ENCODE data around the gene DGCR2.

GRCh38 chr22:19134874-19135273 lies 12.7 kb upstream of the DGCR2 start:
- TF ChIP-seq CTCF (IDR thresholded peaks at IDR 0.05; ENCODE audit: control extremely low read depth in 1 of 3, insufficient read depth in 1 of 3, low read depth in 1 of 3, low read length in 3 of 3) (no peak), MAFK (IDR thresholded peaks at IDR 0.05; ENCODE audit: low read depth, low read length) (no peak), EP300 (IDR thresholded peaks at IDR 0.05; ENCODE audit: borderline replicate concordance in 1 of 2, low read depth in 2 of 2, low read length in 2 of 2) (no peak), POLR2A (IDR thresholded peaks at IDR 0.05; ENCODE audit: control extremely low read depth in 1 of 2, low read depth in 2 of 2, low read length in 2 of 2) (no peak), SIRT6 (IDR thresholded peaks at IDR 0.05; ENCODE audit: low read length) (no peak), ATF3 (IDR thresholded peaks at IDR 0.05; ENCODE audit: insufficient read depth, low read depth, low read length) (no peak), CBX5 (IDR thresholded peaks at IDR 0.05; ENCODE audit: low read depth, low read length) (no peak), POLR2AphosphoS5 (IDR thresholded peaks at IDR 0.05; ENCODE audit: low read depth, low read length) (no peak), YY1 (IDR thresholded peaks at IDR 0.05; ENCODE audit: low read depth, low read length) (no peak)

Data from H1 (cell line).